Vagina (tissue), 2 donors: ENCODE results near the gene CHCHD6. TPM values are rescaled to one million over a fixed set of nuclear protein-coding genes. Genes with fewer than 3 reads are reported as not detected.

Source experiments
- DNase-seq, 2 donors: peaks; one replicate each; pipeline ENCODE4 v3.0.0-alpha.2; 2017; ENCODE audit errors: extremely low spot score in 2 of 2
- H3K27ac ChIP-seq: fragments of 200-600 bp; sonication (generic); one replicate; pipeline ENCODE4 v1.5.1; 2019
- H3K27me3 ChIP-seq: fragments of 200-600 bp; sonication (generic); one replicate; pipeline ENCODE4 v1.5.1; 2019
- H3K36me3 ChIP-seq, 2 donors: fragments of 200-600 bp; sonication (generic); one replicate each; pipeline ENCODE4 v1.5.1; 2017 to 2019
- H3K4me1 ChIP-seq: fragments of 200-600 bp; sonication (generic); one replicate; pipeline ENCODE4 v1.5.1; 2019
- H3K4me3 ChIP-seq, 2 donors: fragments of 200-600 bp; sonication (generic); 1 replicate in 1 of 2; 2 replicates in 1 of 2; pipeline ENCODE4 v1.5.1; 2016 to 2019
- H3K9me3 ChIP-seq: fragments of 200-600 bp; sonication (generic); one replicate; pipeline ENCODE4 v1.5.1; 2019
- POLR2A ChIP-seq, 2 donors: fragments of 450-650 bp; IDR thresholded peaks; one replicate each; pipeline ENCODE4 v1.6.1; 2017; ENCODE audit warnings: antibody characterized with exemption in 2 of 2, mild to moderate bottlenecking in 2 of 2, moderate library complexity in 2 of 2
- POLR2AphosphoS5 ChIP-seq, 2 donors: sonication (generic); formaldehyde crosslinking; IDR thresholded peaks; one replicate each; pipeline ENCODE4 v1.9.0; 2017; ENCODE audit warnings: antibody characterized with exemption in 2 of 2, mild to moderate bottlenecking in 2 of 2, low read depth in 1 of 2; ENCODE audit not compliant: insufficient read depth in 1 of 2
- intact Hi-C: fragments of 100-400 bp; cut with DNase I; formaldehyde crosslinking; loops from one replicate; pipeline ENCODE4 v1.15.1; 2023
- total RNA-seq: library from RNA; depleted of rRNA; stranded (reverse); fragments of >200 nt; gene quantifications from one replicate; pipeline ENCODE4 v1.2.3, GENCODE V29; 2016
- TF ChIP-seq, protein P1 (sequence below), 3 experiments: fragments of 450-650 bp in 2 of 3; fragments of 200-600 bp in 1 of 3; sonication (generic) in 1 of 3; IDR thresholded peaks; one replicate each; pipeline ENCODE4 v1.5.1; 2017 to 2019; ENCODE audit warnings: antibody characterized with exemption in 3 of 3, mild to moderate bottlenecking in 2 of 3, moderate library complexity in 2 of 3

The CHCHD6 gene
- total RNA-seq, 1 donor from 2014 or later = 12.8 TPM

DNA sequence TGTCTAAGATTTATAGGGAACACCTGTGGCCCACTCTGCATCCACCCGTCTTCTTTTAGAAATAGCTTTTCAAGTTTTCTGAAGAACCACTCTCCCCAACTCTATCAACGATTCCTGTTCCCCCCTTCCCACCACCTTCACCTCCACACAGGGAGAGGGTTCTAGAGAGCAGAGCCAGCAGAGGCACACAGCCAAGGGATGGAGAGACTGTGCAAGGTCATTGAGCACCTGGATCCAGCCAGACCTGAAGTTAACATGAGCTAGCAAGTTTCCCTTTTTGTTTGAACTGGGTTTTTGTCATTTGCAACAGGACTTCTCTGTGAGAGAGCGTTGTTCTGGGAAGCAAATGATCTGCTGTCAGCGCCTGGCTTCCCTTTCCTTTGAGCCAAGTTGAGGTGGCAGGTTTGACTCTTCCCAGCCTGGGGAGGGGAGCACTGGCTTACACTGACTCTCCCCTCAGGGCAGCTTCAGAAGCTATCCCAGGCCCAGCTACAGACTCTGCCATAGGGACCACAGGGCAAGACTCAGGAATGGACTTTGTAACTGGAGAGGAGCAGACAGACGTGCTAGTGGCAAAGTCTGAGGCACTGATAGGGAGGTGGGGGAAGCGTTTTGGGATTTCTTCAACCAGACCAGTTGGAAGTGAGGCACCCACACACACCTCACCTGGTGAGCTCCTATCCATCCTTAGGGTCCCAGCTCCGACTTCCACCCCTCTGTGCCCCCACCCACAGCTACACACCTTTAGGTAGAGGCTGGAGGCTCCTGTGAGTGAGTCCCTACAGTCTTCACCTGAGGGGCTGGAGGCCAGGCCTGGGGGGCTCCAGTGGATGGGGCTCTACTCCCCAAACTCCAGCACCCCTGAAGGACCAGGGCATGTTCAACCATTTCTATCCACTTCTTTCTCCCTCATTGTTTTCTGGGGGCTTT lies 259.5 kb downstream of the CHCHD6 start:
- intact Hi-C loops = no loop called here
- TF ChIP-seq, protein P1, sequence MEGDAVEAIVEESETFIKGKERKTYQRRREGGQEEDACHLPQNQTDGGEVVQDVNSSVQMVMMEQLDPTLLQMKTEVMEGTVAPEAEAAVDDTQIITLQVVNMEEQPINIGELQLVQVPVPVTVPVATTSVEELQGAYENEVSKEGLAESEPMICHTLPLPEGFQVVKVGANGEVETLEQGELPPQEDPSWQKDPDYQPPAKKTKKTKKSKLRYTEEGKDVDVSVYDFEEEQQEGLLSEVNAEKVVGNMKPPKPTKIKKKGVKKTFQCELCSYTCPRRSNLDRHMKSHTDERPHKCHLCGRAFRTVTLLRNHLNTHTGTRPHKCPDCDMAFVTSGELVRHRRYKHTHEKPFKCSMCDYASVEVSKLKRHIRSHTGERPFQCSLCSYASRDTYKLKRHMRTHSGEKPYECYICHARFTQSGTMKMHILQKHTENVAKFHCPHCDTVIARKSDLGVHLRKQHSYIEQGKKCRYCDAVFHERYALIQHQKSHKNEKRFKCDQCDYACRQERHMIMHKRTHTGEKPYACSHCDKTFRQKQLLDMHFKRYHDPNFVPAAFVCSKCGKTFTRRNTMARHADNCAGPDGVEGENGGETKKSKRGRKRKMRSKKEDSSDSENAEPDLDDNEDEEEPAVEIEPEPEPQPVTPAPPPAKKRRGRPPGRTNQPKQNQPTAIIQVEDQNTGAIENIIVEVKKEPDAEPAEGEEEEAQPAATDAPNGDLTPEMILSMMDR (IDR thresholded peaks at IDR 0.05) = no peak
- TF ChIP-seq POLR2A (IDR thresholded peaks at IDR 0.05) (no peak), POLR2AphosphoS5 (IDR thresholded peaks at IDR 0.05; ENCODE audit: insufficient read depth in 1 of 2, low read depth in 1 of 2) (no peak)
- Histone ChIP-seq H3K4me3 (no peak overlapping the region), H3K36me3 (no peaks in the 10 kb centered on the region), H3K4me1 (peaks cover 32% of the 10 kb centered on the region), H3K9me3 (no peaks in the 10 kb centered on the region), H3K27me3 (no peaks in the 10 kb centered on the region), H3K27ac (no peak overlapping the region)
- DNase-seq = no peak

DNA sequence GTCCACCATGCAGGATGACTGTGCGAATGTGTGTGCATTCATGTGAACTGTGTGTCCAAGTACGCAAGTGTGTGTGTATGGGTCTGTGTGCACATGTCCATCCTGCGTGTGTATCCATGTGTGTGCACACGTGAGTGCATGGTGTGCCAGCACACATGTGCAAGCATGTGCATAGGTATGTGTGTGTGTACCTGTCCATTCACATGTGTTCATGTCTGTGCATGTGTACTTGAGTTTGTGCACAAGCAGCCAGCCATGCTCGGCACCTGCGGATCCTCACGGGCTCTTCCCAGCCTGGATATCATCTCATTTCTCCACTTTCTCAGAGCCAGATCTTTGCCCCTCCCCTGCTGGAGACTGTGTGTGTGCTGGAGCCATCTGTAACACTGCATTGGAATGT lies 260.2 kb downstream of the CHCHD6 start:
- no peak for DNase-seq
- Histone ChIP-seq H3K4me3 (no peak overlapping the region), H3K27ac (no peak overlapping the region), H3K9me3 (no peaks in the 10 kb centered on the region), H3K4me1 (peaks cover 32% of the 10 kb centered on the region), H3K27me3 (no peaks in the 10 kb centered on the region), H3K36me3 (no peaks in the 10 kb centered on the region)
- TF ChIP-seq, protein P1 (IDR thresholded peaks at IDR 0.05) = no peak
- intact Hi-C loops = no loop called here

DNA sequence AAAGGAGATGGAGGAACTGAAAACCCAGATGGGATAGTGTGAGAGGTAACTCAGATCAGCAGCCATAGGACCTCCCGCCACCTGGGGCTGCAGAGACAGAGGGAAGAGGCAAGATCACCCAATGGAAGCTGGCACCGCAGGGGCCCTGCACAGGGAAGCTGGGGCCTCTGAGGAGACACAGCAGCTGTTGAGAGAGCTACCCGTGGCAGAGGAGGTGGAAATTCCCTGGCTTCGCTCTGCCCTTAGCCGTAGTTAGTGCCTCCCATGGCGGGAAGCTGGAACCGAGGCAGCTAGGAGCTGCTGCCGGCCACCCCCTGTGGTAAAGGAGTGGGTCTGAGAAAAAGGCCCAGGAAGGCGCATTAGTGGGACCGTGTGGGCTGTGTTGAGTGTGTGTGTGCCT lies 260.9 kb downstream of the CHCHD6 start:
- intact Hi-C loops = no loop called here
- H3K27ac ChIP-seq = no peak overlapping the region
- H3K27me3 ChIP-seq = no peaks in the 10 kb centered on the region
- no peak overlapping the region for H3K4me3 ChIP-seq
- TF ChIP-seq POLR2A (IDR thresholded peaks at IDR 0.05) (no peak), POLR2AphosphoS5 (IDR thresholded peaks at IDR 0.05; ENCODE audit: insufficient read depth in 1 of 2, low read depth in 1 of 2) (no peak)
- TF ChIP-seq, protein P1 (IDR thresholded peaks at IDR 0.05) = no peak
- no peak for DNase-seq
- peaks cover 27% of the 10 kb centered on the region for H3K4me1 ChIP-seq
- no peaks in the 10 kb centered on the region for H3K36me3 ChIP-seq
- H3K9me3 ChIP-seq = no peaks in the 10 kb centered on the region

DNA sequence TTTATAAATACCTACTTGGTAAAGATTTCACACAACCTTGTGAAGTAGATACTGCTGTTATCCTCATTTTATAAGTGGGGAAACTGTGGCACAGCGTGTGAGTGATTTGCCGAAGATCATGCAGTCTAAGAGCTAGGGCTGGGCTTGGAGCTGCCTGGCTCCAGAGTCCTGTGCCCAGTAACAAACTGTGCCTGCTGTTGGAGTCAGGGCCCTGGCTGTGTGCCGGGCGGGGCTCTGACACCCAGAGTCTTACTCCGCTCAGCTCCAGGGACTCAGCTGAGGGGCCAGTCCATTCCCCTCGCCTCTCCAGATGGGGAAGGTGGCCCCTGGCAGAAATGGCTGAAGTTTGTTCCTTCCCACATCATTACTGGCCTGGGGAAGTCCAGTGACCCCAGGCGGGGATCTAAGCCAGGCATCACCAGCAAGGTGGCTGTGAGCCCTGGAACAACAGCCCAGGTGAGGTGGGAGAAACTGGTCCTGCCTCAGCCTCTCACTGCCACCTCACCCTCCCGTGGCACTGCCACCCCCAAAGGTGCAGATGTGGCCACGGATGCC lies 261.6 kb downstream of the CHCHD6 start:
- no peak for DNase-seq
- H3K36me3 ChIP-seq = no peaks in the 10 kb centered on the region
- H3K4me3 ChIP-seq = no peak overlapping the region
- TF ChIP-seq POLR2AphosphoS5 (IDR thresholded peaks at IDR 0.05; ENCODE audit: insufficient read depth in 1 of 2, low read depth in 1 of 2) (no peak), POLR2A (IDR thresholded peaks at IDR 0.05) (no peak)
- TF ChIP-seq, protein P1 (IDR thresholded peaks at IDR 0.05) = no peak
- H3K27ac ChIP-seq = no peak overlapping the region
- intact Hi-C loops = no loop called here
- peaks cover 21% of the 10 kb centered on the region for H3K4me1 ChIP-seq
- H3K9me3 ChIP-seq = no peaks in the 10 kb centered on the region
- H3K27me3 ChIP-seq = no peaks in the 10 kb centered on the region

DNA sequence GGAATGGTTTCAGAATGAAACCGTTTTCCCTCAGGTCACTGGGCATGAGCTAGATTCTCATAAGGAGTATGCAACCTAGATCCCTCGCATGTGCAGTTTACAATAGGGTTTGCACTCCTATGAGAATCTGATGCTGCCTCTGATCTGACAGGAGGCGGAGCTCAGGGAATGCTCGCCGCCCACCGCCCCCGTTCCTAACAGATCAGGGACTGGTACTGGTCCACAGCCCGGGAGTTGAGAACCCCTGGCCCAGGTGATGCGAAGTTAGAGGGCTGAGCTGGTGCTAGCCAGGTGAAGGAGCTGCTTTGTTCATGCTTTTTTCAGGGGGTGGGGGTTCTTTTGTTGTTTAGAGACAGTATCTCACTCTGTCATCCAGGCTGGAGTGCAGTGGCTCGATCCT lies 263.3 kb downstream of the CHCHD6 start:
- Histone ChIP-seq H3K36me3 (no peaks in the 10 kb centered on the region), H3K4me1 (peaks cover 3% of the 10 kb centered on the region), H3K4me3 (no peak overlapping the region), H3K27me3 (no peaks in the 10 kb centered on the region), H3K27ac (no peak overlapping the region), H3K9me3 (no peaks in the 10 kb centered on the region)
- intact Hi-C loops = no loop called here
- no peak for DNase-seq
- TF ChIP-seq POLR2AphosphoS5 (IDR thresholded peaks at IDR 0.05; ENCODE audit: insufficient read depth in 1 of 2, low read depth in 1 of 2) = no peak
